HG03565 (cell line): Measurements from ENCODE around the gene PATL1.
A peak's percentile ranks its signal among the peaks of the same experiment; 100 is the strongest.
"Not testable (repeated sequence)": the region's sequence is repeated elsewhere in the genome, so short reads cannot be mapped to it uniquely, and the experiment has no call there.

Experiments
- ATAC-seq: cut with Tn5 transposase; IDR thresholded peaks from one replicate; pipeline ENCODE4 v1.9.1; 2021; ENCODE audit warnings: mild to moderate bottlenecking, moderate library complexity; ENCODE audit not compliant: unreplicated experiment

Gene PATL1, protein sequence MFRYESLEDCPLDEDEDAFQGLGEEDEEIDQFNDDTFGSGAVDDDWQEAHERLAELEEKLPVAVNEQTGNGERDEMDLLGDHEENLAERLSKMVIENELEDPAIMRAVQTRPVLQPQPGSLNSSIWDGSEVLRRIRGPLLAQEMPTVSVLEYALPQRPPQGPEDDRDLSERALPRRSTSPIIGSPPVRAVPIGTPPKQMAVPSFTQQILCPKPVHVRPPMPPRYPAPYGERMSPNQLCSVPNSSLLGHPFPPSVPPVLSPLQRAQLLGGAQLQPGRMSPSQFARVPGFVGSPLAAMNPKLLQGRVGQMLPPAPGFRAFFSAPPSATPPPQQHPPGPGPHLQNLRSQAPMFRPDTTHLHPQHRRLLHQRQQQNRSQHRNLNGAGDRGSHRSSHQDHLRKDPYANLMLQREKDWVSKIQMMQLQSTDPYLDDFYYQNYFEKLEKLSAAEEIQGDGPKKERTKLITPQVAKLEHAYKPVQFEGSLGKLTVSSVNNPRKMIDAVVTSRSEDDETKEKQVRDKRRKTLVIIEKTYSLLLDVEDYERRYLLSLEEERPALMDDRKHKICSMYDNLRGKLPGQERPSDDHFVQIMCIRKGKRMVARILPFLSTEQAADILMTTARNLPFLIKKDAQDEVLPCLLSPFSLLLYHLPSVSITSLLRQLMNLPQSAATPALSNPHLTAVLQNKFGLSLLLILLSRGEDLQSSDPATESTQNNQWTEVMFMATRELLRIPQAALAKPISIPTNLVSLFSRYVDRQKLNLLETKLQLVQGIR

DNA sequence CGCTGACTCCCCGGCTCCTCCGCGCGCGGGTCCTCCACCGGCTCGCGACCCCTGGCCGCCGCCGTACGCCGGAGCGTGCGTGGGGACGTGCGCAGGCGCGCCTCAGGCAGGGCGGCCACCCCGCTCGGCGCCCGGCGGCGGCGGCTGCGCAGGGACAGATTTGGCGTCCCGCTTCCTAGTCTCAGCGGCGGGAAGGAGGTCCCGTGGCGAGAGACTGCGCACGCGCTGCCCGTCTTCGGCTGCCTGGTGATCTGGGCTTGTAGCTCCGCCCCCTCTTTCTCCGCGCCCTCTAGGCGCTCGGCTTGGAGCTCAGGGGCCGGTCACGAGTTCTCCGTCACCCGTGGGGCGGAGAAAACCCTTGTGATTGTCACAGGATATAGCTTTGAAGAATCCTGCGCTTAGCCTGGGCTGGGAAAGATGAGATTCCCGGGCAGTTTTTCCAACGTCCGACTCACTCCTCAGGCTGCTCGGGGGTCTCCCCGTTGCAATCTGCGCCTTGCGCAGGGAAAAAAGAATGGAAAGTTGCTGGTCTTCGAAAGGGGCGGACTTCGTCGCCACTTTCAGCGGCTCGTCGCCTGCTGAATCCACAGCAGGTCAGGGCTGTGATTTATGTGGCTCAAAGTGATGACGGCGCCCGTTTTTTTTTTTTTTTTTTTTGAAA lies at the start of gene PATL1:
TSS of gene PATL1 (minus strand) at position 88 of the 661 bp plus-strand sequence. CDS start 142 bp downstream, outside the sequence.
- ATAC-seq, result peak; percentile 93

DNA sequence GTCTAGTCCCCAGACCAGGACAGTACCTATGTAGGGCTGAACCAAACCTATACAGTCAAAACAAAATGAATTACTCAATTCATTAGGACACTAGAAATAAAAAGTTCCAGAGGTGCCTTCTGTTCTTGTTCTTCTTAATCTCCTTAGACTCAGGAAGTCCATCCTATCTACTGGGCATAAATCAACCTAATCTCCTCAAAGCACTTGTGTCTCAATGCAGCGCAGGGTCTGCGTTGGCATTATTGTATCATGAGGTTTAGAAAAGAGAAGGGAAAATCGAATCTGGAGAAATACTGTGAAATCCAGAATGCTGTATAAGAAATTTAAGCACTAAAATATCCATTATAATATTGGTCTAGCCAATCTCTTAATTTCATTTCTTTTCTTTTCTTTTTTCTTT lies 47.2 kb upstream of the PATL1 start:
- ATAC-seq, result no peak

DNA sequence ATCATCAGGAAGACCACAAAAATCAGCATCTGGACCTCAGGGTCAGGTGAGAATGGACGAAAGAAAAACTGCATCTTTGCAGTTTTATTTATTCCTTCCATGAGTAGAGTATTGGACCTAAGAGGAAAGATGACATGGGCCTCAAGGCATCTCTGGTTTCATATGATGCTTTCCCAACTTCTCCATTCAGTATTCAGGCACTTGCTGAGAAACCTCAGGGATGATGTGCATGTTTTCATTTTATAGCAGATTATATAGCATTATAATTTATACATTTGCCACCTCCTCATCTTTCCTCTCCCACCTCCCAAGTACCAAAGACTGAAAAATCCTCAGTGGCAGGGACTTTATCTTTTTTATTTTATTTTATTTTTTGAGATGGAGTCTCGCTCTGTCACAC lies 44.9 kb upstream of the PATL1 start, which contains the start of gene OR10V1:
TSS of gene OR10V1 (minus strand) at position 101 of the 400 bp plus-strand sequence. CDS start at position 101, 0 bp downstream.
- no peak for ATAC-seq

DNA sequence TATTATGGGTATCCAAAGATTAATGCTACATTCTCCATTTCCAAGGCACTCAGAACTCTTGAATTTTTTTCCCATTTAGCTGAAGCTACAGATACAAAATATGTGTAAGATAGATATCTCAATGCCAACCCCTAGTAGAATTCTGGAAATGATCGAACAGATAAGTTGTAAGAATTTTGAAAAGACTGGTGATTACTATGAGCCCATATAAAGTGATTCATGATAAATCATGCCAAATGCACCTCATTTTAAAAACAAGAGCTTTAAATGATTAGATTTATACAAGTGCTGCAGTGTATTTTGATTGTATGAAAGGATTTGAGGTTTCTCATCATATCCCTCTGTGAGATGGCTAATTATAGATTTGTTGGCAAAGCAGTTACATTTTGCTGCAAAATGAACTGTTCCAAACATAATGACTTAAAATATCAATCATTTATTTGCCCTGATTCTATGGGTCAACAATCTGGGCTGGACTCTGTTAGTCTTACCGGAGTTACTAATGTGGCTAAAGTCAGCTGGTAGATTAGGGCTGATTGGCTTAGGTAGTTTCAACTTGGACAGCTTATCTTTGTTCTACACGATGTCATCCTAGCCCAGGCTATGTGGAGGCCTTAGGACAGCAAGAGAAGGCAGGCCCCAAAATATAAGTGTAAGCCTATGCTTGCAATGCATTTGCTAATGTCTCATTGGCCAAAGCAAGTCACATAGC lies 41.5 kb upstream of the PATL1 start:
- no peak for ATAC-seq

DNA sequence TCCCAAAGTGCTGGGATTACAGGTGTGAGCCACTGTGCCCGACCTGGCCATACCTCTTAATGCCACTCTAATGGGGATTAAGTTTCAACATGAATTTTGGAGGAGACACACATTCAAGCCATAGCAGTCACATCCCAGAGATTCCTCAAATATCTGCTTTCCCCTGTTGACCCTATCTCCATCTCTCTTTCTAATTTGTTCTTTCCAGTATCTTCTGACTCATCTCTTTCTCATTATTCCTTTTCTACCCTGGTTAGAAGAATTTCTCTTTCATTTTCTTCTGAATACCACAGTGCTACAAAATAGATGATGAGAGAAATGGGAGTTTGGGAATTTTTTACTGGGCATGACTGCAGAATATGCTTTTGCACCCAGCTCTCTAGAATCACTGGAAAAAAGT lies 39.7 kb upstream of the PATL1 start:
- no peak for ATAC-seq

DNA sequence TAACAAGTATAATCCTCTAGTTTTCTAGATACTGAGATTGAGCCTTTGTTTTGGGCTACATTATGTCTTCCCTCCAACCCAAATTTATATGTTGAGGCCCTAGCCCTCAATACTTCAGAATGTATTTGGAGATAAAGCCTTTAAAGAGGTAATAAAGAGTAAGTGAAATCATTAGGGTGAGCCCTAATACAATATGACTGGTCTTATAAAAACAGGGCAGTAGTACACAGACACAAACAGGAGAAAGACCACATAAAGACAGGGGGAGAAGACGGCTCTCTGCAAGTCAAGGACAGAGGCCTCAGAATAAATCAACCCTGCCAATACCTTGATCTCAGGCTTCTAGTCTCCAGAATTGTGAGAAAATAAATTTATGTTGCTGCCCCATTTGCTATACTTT lies 38.5 kb upstream of the PATL1 start:
- no peak for ATAC-seq

DNA sequence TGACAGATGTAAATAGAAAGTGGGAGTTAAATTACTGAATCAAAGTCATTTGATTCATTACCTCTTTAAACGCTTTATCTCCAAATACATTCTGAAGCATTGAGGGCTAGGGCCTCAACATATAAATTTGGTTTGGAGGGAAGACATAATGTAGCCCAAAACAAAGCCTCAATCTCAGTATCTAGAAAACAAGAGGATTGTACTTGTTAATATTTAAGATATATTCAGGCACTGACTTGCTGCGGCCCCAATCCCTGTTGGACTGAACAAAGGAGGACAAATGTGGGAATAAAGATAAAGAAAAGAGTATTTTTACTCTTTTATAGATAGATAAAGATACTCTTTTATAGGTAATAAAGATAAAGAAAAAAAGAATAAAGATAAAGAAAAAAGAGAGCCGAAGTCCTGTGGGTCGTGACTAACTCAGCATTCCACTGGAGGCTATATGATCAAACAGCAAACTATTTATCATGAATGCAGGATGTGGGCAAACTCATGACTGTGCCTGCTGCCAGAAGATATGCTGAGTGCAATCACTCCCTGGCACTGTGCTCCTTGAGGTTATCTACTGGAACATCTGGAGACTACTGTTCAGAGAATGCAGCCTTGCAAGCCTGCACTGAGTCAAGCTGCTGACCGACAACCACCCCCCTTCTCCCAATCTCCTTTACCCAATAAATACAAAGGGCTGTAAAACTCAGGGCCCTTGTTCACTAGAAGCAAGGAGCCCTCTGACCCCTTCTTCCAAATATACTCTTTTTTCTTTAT lies 37.9 kb upstream of the PATL1 start:
- no peak for ATAC-seq

DNA sequence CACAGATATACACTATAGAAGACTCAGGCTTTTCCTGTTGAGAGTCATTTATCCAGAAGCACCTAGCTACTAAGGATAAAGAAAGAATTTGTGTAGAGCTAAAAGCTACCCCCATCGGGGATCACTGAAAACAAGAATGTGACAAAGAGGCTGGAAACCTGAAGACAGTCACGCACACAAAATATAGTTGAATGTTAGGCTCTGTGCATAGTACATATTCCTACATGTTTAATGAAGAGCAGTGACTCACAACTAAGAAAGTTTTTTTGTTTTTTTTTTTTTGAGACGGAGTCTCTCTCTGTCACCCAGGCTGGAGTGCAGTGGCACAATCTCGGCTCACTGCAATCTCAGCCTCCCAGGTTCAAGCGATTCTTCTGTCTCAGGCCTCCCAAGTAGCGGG lies 36.5 kb upstream of the PATL1 start:
- no peak for ATAC-seq

DNA sequence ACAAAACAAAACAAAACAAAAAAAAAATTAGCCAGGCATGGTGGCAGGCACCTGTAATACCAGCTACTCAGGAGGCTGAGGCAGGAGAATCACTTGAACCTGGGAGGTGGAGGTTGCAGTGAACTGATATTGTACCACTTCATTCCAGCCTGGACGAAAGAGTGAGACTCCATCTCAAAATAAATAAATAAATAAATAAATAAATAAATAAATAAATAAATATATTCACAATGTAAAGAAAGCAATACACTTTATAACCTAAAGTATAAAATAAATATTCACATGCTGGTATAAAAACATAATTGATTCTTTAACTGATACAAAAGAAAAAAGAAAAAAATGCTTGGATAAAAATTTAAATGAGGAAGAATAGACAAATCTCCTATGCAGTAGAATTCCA lies 34.7 kb upstream of the PATL1 start:
- not testable (repeated sequence) for ATAC-seq

DNA sequence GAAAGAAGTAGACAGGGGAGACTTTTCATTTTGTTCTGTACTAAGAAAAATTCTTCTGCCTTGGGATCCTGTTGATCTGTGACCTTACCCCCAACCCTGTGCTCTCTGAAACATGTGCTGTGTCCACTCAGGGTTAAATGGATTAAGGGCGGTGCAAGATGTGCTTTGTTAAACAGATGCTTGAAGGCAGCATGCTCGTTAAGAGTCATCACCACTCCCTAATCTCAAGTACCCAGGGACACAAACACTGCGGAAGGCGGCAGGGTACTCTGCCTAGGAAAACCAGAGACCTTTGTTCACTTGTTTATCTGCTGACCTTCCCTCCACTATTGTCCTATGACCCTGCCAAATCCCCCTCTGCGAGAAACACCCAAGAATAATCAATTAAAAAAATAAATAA lies 31.3 kb upstream of the PATL1 start:
- not testable (repeated sequence) for ATAC-seq

DNA sequence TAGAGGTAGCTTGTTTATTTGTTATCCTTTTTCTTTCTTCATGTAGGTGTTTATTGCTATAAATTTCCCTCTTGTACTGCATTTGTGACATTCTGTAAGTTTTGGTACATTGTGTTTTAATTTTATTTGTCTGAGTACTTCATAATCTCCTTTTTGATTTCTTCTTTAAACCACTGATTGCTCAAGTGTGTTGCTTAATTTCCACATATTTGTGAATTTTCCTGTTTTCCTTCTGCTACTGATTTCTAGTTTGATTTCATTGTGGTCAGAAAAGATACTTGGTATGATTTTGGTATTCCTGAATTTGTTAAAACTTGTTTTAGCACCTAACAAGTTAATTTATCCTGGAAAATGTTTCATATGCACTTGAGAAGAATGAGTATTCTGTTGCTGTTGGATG lies 29.7 kb upstream of the PATL1 start:
- no peak for ATAC-seq

DNA sequence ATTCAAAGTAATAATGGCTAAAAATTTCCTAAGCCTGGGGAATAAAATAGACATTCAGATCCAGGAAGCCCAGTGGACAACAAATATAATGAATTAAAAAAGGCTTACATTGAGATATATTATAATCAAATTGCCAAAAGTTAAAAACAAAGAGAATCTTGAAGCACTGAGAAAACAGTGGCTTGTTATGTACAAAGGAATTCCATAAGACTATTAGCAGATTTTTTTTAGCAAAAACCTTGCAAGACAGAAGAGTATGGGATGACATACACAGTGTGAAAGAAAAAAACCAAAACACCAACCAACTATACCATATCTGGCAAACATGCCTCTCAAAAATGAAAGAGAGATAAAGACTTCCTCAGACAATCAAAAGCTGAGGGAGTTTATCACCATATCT lies 24.1 kb upstream of the PATL1 start:
- no peak for ATAC-seq

DNA sequence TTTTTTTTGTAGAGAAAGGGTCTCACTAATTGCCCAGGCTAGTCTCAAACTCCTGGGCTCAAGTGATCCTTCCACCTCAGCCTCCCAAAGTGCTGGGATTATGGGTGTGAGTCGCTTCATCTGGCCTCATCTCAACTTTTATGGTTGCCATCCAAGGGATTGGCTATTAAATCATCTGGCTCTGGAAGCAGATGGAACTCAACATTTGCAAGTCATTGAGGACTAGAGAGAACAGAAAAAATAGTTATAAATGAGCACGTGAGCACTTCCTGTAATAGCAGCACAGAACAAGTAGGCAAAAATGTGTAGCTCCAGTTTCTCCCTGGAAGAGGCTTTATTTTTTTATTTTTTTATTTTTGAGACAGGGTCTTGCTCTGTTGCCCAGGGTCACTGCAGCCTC lies 22.3 kb upstream of the PATL1 start:
- no peak for ATAC-seq

DNA sequence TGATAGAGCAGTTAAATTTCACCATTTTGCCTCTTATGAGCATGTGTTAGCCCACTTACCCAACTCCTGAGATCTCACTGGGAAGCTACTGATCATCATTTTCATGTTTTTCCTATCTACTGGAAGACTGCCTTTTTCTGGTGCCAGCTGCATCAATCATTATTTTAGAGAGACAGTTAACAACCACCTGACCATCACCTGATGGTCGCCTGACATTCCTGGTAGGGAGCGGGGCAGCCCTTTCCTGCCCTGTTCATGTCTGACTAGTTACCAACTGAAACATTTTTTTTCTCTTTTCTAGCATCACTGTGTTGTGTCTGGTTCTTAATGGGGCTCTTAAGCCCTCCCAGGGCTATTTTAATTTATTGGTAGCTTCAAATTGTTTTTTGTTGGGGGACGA lies 20.2 kb upstream of the PATL1 start:
- ATAC-seq, result no peak

DNA sequence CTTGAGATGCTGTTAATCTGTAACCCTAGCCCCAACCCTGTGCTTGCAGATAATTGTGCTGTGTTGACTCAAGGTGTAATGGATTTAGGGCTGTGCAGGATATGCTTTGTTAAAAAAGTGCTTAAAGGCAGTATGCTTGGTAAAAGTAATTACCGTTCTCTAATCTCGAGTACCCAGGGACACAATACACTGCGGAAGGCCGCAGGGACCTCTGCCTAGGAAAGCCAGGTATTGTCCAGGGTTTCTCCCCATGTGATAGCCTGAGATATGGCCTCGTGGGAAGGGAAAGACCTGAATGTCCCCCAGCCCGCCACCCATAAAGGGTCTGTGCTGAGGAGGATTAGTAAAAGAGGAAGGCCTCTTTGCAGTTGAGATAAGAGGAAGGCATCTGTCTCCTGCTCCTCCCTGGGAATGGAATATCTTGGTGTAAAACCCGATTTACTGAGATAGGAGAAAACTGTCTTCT lies 12.5 kb upstream of the PATL1 start:
- ATAC-seq, result not testable (repeated sequence)

DNA sequence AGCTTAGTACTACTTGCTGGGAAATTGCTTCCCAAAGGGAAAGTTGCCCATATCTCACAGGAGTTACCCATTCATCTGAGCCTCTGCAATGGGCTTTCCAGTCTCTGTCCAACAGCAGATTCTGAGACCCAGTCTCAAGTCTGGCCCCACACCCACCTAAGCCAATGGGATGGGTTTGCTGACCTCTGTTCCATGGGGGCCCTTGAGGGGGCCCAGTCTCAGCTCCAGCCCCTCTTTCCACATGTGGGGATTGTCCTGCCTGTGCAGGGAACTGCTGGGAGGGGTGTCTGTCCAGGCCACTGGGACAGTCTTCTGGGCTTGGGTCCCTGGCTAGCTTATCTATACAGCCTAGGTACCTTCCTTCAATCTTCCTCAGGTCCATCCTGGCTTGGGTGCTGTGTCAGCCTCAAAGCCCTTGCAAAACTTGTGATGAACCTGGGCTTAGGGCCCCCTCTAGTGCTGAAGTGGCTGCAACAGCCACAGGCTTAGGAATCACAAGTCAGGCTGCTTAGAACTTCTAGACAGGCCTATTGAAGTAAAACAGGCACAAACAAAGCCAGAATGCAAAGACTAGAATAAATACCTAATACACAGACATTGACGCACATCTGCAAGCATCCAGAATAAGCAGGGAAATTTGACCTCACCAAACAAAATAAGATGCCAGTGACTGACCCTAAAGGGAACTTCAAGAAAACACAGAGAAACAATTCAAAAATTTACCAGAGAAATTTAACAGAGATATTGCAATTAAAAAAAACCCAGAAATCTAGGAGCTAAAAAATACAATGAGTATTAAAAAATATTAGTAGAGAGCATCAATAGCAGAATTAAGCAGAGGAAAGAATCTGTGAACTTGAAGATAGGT lies 11.7 kb upstream of the PATL1 start:
- ATAC-seq, result peak; percentile 89

DNA sequence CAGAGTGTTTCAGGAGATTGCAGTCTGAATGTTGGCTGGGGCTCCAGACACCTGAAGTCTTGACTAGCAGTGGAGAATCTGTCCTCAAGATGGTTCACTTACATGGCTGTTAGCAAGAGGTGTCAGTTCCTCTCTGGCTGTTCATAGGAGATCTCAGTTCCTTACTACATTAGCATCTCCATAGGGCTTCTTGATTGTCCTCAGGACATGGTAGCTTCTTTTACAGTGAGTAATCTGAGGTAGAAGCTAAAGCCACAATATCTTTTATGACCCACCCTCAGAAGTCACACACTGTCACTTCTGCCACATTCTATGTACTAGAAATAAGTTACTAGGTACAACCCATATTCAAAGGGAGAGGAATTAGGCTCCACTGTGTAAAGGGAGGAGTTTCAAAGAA lies 10.5 kb upstream of the PATL1 start:
- ATAC-seq, result no peak

DNA sequence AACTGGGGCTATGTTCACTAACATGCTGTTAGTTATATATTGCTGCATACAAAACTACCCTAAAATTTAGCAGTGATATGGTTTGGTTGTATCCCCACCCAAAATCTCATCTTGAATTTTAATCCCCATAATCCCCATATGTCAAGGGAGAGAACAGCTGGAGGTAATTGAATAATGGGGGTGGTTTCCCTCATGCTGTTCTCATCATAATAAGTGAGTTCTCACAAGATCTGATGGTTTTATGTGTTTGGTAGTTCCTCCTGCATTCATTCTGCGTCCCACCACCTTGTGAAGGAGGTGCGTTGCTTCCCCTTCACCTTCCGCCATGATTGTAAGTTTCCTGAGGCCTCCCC lies 10.0 kb upstream of the PATL1 start:
- no peak for ATAC-seq

DNA sequence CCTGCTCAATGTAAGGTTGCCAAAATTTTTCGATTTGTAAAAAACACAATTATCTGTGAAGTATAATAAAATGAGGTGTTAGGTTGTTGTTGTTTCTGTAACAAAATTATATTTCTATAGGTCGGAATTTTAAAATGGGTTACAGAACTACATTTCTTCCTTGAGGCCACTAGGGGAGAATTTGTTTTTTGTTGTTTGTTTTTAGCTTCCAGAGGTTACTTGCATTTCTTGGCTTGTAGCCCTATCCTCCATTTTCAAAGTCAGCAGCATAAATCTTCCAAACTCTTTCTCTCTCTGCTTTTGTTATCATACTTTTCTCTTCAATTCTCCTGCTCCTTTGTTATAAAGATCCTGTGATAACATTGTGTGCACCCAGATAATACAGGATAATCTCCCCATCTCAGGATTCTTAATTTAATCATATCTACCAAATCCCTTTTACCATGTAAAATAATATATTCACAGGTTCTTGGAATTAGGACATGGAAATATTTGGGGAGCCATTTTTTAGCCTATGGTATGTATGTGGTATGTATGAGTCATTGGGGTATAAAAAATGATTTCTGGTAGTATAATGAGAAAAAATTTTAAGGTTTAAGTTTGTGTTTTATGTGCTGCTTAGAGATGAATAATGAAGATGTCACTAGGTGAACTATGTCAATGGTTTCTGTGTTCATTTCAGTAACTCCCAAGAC lies 9.4 kb upstream of the PATL1 start:
- no peak for ATAC-seq
